SU-DHL-6 (cell line): ENCODE results near the gene ERAL1.

Experiments
- EZH2phosphoT487 ChIP-seq: fragments of 200-600 bp; sonication (generic), shearing (Covaris generic); conservative IDR thresholded peaks from 2 replicates; pipeline ENCODE4 v1.6.1; 2018; ENCODE audit warnings: mild to moderate bottlenecking, antibody characterized with exemption, low read length, moderate library complexity, mixed read lengths
- TF ChIP-seq, protein P1 (sequence below): fragments of 200-600 bp; sonication (generic); IDR thresholded peaks from one replicate; pipeline ENCODE4 v1.5.1; 2017; ENCODE audit warnings: antibody characterized with exemption, mild to moderate bottlenecking, low read length, moderate library complexity; ENCODE audit not compliant: insufficient read depth, poor library complexity, severe bottlenecking

- TF ChIP-seq, protein P1, sequence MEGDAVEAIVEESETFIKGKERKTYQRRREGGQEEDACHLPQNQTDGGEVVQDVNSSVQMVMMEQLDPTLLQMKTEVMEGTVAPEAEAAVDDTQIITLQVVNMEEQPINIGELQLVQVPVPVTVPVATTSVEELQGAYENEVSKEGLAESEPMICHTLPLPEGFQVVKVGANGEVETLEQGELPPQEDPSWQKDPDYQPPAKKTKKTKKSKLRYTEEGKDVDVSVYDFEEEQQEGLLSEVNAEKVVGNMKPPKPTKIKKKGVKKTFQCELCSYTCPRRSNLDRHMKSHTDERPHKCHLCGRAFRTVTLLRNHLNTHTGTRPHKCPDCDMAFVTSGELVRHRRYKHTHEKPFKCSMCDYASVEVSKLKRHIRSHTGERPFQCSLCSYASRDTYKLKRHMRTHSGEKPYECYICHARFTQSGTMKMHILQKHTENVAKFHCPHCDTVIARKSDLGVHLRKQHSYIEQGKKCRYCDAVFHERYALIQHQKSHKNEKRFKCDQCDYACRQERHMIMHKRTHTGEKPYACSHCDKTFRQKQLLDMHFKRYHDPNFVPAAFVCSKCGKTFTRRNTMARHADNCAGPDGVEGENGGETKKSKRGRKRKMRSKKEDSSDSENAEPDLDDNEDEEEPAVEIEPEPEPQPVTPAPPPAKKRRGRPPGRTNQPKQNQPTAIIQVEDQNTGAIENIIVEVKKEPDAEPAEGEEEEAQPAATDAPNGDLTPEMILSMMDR = no peak
- TF ChIP-seq EZH2phosphoT487 = no peak
Observed at GRCh38 chr17:28906276-28906675, 51.5 kb downstream of the ERAL1 start.
